Stimulated activated CD4-positive, alpha-beta T cell treated with anti-CD3 and anti-CD28 coated beads, Interleukin-1b, Interleukin-23, amount 100 ng/mL, for 24 hours (primary cell): ENCODE results near the gene DNLZ.
A peak's percentile ranks its signal among the peaks of the same experiment; 100 is the strongest.
"Not testable (repeated sequence)": the region's sequence is repeated elsewhere in the genome, so short reads cannot be mapped to it uniquely, and the experiment has no call there.

Experiments used
- DNase-seq, 4 experiments: peaks; one replicate each; pipeline ENCODE4 v3.0.0-alpha.2; 2020; ENCODE audit warnings: low read depth in 4 of 4, low spot score in 1 of 4

DNLZ gene

DNA sequence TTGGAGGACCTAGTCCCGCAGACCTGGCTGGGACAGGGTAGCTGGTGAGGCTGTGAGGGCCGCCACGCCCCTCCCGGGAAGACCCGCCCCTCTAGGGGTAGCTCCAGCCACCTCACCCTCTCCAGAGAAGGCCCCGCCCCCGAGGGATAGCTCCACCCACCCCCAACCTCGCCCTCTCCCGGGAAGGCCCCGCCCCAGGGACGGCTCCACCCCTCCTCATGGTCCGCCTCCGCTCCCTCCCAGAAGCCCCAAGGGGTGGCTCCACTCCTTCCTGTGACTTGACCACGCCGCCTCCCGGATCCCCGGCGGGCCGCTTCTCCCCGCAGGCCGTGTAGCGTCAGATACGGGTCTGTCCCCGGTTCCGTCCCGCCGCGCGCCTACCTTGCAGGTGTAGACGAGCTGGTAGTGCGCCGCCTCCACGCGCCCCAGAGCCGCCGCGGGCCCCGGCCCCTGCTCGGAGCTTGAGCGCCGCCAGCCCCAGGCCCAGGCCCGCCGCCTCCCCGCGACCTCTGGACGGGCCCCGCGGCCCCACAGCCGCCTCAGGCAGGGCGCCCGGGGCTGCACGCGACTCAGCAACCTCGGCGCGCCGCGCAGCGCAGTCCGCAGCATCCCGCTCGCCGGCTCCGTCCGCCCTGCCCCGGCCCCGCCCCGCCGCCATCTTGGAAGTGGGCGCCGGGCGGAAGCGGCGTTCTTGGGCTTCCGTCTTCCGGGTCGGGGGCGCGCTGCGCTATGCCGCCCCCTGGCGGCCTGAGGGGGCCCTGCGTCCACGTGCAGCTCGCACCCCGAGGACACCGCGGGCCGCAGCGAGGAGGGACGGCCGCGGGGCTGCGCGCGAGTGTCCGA, at the start of gene DNLZ:
TSS of gene DNLZ (minus strand) at position 639 of the 843 bp plus-strand sequence. CDS start at position 609, 30 bp downstream.
- DNase-seq, result peak; percentile 88 to 98 (median 96)

- DNase-seq, result no peak
Measured at GRCh38 chr9:136412962-136413361, 49.4 kb upstream of the DNLZ start.

GRCh38 chr9:136411378-136411777, 47.8 kb upstream of the DNLZ start:
- DNase-seq, result no peak

DNA sequence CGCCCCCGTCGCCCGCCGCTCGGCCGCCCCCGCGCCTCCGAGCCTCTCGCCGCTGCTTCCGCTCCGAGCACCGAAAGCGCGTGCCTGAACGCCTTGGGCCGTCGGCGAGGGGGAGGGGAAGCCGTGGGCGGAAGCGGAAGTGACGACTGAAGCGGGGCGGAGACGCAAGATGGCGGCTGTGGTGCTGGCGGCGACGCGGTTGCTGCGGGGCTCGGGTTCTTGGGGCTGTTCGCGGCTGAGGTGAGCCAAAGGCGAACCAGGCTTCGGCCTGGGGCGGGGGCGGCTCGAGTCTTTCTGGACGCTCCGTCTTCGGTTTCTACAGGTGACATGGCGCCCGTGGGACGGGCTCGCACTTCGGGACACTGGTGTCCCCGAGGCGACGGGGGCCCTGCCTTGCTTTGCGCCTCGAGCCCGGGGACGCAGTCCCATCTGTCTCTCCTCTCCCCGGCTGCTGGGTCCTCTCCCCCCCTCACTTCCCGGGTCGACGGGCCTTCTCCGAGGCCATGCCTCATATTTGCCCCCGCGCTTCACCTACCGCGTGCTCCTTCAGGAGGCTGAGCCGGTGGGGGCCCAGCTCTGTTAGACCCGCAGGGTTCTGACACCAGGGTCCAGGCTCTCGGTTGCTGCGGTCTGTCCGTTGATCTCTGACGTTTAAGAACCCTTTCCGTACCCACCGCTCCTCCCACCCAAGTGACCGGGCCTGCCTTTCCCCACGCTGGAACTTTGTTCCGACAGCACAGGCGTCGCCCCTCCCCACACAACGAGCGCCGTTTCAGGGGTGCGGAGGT, 47.1 kb upstream of the DNLZ start, which contains the start of the genes ENTR1 and PMPCA:
TSS of gene ENTR1 (minus strand) at position 115 of the 788 bp plus-strand sequence. CDS start 217 bp downstream, outside the sequence.
TSS of gene PMPCA (plus strand) at position 159 of the 788 bp plus-strand sequence. CDS start at position 170, 11 bp downstream.
- DNase-seq, result peak; percentile 94 to 98 (median 96)

- DNase-seq, result peak in 1 of 4 experiments; percentile 28
Measured at GRCh38 chr9:136409557-136410455, 46.3 kb upstream of the DNLZ start.

DNA sequence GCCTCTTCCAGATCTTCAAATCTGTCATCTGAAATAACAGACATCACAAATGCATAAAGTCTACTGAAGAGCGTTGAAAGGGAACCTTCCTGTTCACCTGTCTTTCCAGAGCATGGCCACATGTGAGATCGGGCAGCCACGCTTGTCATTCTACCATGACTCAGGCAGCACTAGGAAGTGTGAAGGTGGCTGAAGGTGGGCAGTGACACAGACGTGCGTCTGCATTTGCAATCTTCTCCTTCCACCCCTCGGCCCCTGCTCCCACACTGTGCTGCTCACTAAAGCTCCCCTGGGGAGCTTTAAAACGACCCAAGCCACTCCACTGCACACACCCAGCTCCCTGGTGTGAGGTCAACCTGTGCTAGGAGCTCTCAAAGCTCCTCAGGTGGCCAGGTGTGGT, 44.4 kb upstream of the DNLZ start:
- no peak for DNase-seq

DNA sequence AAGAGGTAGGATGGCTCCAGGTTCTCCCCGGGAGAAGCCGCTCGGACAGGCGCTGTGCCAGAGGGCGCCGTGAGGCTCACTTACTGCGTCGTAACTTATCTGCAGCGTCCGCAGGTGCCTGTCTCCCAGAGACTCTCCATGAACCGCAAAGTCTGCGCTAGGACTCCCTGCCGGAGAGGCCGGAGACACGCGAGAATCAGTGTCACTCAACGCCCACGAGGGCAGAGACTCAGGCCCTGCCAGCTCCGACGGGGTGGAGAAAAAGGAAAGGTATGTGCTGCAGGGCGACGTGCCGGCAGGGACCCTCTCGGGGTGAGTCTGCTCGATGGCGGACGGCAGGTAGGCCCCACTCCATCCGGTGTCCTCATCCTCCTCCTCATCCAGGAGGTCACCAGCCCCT, 43.5 kb upstream of the DNLZ start:
- not testable (repeated sequence) for DNase-seq

- not testable (repeated sequence) for DNase-seq
Measured at GRCh38 chr9:136405904-136406303, 42.4 kb upstream of the DNLZ start.

GRCh38 chr9:136405481-136405880, 41.9 kb upstream of the DNLZ start:
- DNase-seq, result no peak

DNA sequence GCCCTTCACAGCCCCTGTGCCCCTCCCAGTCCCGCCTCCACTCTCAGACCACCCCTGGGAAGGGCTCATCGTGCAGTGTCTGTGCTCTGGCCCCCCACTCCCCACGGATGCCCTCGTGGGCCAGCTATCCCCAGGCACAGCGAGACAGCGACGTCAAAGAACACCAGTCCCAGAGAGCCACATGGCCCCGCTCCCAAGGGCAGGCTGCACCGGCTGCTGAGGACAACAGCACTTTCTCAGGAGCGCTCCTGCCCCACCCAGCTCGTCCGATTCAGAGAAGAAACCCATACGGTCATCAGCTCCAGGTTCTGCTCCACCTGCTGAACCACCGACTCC, 41.2 kb upstream of the DNLZ start:
- no peak for DNase-seq

DNA sequence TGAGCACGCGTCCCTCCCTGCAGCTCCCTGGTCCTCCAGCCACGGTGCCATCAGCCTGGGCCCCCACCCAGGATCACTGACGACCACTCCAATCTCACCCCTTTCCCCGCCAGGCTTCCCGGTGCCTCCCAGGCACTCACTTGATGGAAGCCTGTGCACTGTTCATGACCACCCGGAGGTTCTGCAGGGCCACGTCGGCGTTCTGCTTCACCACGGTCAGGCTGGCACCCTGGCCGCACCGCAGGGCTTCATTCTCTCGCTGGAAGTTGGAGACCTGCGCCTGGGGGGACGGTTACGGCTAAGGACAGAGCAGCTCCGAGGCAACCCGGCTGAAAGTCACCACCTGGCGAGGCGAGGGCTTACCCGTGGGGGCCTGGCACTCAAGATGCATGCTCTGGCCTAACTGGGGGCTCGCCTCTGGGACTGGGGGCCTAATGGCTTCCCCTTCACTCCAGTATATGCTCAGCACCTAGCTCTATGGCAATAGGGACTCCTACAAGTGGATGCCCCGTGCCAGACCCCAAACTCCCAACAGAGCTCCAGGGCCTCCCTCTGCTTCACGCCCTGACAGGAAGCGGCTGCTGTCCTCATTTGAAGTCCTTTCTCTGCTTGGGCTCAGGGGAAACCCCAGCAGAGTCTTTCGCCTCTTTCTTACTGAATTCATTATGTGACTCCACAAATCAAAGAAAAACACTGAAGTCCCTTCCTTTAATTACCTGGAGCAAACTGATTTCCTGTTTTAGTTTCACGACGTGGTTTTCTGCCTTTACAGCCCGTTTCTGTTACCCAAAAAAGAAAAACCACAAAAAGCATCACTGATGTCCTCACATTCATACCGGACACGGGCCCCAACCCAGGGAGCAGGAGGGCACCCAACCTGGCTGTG, 40.6 kb upstream of the DNLZ start:
- DNase-seq, result peak in 1 of 4 experiments; percentile 25

GRCh38 chr9:136403538-136403914, 40.0 kb upstream of the DNLZ start:
- DNase-seq, result peak in 3 of 4 experiments; percentile 37 to 69 (median 58)

GRCh38 chr9:136402067-136402466, 38.5 kb upstream of the DNLZ start:
- no peak for DNase-seq

DNA sequence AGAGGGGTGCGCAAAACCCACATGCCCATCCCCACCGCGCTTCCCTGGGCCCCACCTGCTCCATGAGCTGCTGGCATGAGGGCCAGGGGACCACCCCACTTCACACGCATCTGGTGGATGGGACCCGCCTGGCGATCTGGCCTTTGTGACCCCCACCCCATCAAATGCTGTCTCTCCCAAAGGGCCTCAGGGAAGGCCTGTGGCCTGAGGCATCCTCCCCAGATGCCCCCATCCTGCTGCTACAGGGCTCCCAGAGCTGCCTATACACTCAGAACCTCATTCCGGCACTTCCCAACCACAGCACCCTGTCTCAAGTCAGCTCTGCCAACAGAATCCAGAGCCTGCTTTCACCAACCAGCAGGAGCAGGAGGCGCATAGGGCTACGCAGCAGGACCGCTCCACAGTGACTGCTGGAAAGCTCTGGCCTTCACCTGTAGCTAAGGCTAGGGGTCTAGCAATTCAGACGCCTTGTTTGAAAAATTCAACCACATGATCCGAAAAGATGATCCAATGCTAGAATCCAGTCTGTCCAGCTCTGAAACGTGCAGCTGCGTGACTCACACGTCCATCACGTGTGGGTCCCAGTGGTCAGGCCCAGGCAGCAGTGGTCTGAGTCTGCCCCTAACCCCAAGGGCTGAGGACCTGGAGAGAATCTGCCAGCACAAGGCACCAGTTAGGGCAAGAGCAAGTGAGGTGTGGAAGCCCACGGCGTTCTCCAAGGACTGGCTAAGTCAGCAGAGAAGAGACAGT, 37.8 kb upstream of the DNLZ start:
- no peak for DNase-seq

GRCh38 chr9:136400038-136400834, 36.7 kb upstream of the DNLZ start, which contains the start of gene SNAPC4:
SNAPC4 (minus strand) TSS chr9:136400170; CDS start chr9:136398428, 1,742 bp downstream.
- DNase-seq, result peak; percentile 66 to 84 (median 78)

DNA sequence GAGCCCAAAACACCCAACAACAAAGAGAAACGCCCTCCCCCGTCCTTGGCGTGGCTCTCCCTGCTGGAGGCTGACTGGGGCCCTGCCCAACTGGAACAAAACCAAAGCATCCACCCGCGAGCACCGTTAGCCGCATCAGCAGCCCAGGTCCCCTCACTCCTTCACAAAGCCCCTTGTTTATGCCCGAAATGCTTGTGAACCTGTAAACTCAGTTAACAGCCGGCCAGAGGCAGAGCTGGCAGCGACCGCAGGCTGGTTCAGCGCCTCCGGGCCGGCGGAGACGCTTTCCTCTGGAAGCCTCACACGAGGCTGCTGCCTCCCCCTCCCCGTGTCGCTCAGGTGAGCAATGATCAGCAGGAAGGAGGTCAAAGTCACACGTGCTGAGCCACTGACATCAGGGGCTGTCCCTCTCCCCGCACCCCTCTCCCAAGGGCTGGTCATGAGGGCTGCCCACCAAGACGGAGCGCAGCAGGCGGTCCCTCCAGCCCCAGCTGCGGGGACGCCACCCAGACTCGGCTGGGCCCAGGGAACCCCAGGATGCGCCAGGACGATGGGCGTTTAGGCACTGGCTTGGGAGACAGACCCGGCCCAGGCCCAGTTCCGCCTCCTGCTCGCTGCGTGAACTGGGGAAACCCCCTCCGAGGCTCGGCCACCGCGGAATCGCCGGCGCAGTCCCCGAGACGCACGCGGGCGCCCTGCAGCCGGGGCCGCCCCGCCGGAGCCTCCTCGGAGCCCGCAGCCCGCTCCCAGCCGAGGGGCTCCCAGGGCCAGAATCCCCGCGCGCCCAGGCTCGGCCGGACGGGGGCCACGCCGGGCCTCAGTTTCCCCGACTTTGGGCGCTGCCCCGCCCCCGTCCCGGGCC, 35.9 kb upstream of the DNLZ start:
- peak in 1 of 4 experiments; percentile 25 for DNase-seq

DNA sequence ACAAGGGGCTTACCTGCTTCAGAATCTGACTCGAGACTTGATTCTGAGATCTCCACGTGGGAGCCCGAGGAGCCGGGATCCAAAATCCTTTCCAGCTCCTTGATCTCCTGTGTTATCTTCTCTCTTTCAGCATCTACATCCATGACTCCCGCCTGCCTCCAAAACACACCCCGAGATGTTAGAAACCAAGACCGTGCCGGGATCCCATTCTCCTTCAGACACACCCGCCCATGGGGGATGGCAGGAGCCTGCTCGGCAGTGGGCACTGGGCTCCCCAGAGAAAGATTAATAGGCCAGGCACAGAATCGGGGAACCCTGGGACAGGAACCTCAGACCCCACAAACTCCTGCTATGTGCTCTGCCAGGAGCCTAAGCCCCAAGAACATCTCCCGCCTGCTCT, 34.7 kb upstream of the DNLZ start:
- no peak for DNase-seq
